OCI-LY1 (cell line): ENCODE results near the gene PDE1A.

Experiments used
- EZH2 ChIP-seq: fragments of 200-600 bp; sonication (generic), shearing (Covaris generic); IDR thresholded peaks from 2 replicates; pipeline ENCODE4 v1.8.0; 2017; ENCODE audit warnings: borderline replicate concordance, mixed run types, mild to moderate bottlenecking, antibody characterized with exemption, low read length, moderate library complexity, mixed read lengths
- TF ChIP-seq, protein P1 (sequence below): fragments of 200-600 bp; sonication (generic), shearing (Covaris generic); IDR thresholded peaks from 2 replicates; pipeline ENCODE4 v1.5.1; 2017; ENCODE audit warnings: mild to moderate bottlenecking, antibody characterized with exemption, low read length, moderate library complexity, mixed read lengths

DNA sequence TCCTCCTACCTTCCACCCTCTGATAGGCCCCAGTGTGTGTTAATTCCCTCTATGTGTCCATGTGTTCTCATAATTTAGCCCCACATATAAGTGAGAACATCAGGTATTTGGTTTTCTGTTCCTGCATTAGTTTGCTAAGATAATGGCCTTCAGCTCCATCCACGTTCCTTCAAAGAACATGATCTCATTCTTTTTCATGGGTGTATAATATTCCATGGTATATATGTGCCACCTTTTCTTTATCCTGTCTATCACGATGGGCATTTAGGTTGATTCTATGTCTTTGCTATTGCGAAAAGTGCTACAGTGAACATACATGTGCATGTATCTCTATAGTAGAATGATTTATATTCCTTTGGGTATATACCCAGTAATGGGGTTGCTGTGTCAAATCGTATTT, 46.8 kb upstream of the PDE1A start:
- TF ChIP-seq, protein P1, sequence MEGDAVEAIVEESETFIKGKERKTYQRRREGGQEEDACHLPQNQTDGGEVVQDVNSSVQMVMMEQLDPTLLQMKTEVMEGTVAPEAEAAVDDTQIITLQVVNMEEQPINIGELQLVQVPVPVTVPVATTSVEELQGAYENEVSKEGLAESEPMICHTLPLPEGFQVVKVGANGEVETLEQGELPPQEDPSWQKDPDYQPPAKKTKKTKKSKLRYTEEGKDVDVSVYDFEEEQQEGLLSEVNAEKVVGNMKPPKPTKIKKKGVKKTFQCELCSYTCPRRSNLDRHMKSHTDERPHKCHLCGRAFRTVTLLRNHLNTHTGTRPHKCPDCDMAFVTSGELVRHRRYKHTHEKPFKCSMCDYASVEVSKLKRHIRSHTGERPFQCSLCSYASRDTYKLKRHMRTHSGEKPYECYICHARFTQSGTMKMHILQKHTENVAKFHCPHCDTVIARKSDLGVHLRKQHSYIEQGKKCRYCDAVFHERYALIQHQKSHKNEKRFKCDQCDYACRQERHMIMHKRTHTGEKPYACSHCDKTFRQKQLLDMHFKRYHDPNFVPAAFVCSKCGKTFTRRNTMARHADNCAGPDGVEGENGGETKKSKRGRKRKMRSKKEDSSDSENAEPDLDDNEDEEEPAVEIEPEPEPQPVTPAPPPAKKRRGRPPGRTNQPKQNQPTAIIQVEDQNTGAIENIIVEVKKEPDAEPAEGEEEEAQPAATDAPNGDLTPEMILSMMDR, result no peak
- TF ChIP-seq EZH2, result no peak
